Fibroblast of pulmonary artery (primary cell): ENCODE results near the gene ADAMTS3.
"Not testable (repeated sequence)": the region's sequence is repeated elsewhere in the genome, so short reads cannot be mapped to it uniquely, and the experiment has no call there.

Experiments
- DNase-seq: peaks from one replicate; pipeline ENCODE4 v3.0.0-alpha.2; 2010; ENCODE audit warnings: low read depth
- H3K4me3 ChIP-seq: replicated peaks from 2 replicates; pipeline ENCODE4 v1.5.1; 2011; ENCODE audit warnings: low read depth, mild to moderate bottlenecking, control low read depth, low read length, moderate library complexity
- TF ChIP-seq, protein P1 (sequence below): IDR thresholded peaks from 2 replicates; pipeline ENCODE4 v1.5.1; 2011; ENCODE audit warnings: mild to moderate bottlenecking, control low read depth, low read length, inconsistent platforms; ENCODE audit errors: missing control alignments

The ADAMTS3 gene

DNA sequence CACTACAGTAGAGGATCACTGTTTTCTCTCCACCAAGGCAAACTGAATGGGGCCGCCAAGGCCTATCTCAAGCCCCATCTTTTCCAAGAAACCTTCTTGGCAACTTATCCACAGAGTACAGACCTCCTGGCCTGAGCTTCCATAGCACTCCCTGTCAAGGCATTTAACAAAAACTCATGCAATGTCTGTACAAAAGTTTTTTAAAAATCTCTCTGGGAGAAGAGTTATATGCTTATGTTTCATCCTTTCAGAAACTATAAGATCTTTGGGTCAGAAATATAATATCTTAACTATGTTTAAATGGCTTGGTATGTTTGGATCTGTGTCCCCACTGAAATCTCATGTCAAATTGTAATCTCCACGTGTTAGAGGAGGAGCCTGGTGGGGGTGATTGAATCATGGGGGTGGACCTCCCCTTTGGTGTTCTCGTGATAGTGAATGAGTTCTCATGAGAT lies 13.6 kb downstream of the ADAMTS3 start:
- TF ChIP-seq, protein P1, sequence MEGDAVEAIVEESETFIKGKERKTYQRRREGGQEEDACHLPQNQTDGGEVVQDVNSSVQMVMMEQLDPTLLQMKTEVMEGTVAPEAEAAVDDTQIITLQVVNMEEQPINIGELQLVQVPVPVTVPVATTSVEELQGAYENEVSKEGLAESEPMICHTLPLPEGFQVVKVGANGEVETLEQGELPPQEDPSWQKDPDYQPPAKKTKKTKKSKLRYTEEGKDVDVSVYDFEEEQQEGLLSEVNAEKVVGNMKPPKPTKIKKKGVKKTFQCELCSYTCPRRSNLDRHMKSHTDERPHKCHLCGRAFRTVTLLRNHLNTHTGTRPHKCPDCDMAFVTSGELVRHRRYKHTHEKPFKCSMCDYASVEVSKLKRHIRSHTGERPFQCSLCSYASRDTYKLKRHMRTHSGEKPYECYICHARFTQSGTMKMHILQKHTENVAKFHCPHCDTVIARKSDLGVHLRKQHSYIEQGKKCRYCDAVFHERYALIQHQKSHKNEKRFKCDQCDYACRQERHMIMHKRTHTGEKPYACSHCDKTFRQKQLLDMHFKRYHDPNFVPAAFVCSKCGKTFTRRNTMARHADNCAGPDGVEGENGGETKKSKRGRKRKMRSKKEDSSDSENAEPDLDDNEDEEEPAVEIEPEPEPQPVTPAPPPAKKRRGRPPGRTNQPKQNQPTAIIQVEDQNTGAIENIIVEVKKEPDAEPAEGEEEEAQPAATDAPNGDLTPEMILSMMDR = no peak
- no peak overlapping the region for H3K4me3 ChIP-seq
- no peak for DNase-seq

DNA sequence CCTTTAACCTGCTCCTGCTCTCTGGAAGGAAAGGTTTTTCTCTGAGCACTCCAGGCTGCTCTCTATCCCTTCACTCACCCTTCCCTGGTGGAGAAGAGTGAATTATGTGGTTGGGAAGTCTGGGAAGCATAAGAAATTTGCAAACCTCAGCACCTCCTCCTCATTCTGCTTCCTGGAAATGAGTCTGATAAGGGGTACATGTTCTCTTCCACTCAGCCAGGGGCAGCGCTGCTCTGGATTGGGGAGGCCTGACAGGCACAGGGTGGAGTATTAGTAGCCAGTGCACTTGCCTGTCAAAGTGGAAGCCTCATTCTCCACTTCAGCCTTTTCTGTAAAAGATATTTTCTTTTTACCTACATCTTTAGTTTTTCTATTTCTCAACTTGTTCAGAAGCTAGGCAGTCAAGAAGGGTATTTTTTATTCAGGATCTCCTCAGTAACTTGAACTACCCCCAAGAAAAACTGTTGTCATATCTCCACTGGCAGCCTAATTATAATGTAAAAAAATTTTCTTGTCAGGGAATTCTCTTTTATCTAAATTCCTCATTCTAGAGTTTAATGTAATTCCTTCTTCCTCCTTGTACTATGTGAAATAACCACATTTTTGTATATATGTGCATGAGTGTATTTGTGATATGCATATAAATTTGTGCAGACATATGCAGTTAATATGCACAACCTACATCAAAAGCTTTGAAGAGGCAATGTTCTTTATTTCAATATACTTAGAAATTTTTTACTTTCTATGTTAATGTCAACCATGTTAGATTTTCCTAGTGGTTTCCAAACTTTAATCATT lies 15.3 kb downstream of the ADAMTS3 start:
- TF ChIP-seq, protein P1 = no peak
- peak; percentile 24 for DNase-seq
- no peak overlapping the region for H3K4me3 ChIP-seq

DNA sequence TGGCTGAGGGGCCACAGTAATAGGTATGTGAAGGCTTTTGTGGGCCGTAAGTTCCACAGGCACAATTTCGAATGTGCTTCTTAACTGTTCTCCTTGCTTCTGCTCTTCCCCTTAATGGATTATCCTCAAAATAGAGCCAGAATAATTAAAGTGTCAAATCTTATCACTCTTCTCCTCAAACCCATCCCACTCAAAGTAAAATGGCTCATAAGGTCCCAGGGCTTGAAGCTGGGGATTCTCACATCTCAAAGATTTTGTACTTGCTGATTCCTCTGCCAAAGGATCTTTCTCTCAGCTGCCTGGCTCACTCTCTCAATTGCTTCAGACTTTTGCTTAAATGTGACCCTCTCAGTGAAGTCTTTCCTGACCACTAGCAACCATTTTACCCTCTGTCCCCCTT lies 16.6 kb downstream of the ADAMTS3 start:
- TF ChIP-seq, protein P1 = no peak
- no peak for DNase-seq
- H3K4me3 ChIP-seq = no peak overlapping the region

DNA sequence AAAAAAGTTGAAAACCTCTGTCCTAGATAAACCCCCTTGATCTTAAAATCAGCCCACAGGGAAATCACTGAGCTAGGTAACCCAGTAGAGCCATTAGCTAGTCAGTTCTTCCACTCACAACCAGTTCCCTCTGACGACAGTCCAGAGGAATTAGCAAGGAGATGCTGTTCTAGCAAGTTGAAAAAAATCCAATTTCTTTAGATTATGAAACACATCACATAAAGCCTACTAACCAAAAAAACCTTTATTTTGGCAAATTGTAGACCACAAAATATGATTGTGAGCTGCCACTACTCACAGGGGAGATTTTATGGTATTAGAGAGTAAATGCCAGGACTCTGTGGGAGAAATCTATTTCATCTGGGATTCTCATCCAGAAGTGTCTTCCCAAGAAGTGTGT lies 22.6 kb downstream of the ADAMTS3 start:
- H3K4me3 ChIP-seq = no peak overlapping the region
- no peak for DNase-seq
- TF ChIP-seq, protein P1 = no peak

DNA sequence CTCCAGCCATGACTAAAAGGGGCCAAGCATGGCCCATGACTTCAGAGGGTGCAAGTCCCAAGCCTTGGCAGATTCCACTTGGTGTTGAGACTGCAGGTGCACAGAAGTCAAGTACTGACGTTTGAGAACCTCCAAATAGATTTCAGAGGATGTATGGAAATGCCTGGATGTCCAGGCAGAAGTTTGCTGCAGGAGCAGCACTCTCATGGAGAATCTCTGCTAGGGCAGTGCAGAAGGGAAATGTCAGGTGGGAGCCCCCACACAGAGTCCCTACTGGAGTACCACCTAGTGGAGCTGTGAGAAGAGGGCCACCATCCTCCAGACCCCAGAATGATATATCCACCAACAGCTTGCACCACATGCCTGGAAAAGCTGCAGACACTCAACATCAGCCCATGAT lies 28.3 kb downstream of the ADAMTS3 start:
- DNase-seq, H3K4me3 ChIP-seq: not testable (repeated sequence)

DNA sequence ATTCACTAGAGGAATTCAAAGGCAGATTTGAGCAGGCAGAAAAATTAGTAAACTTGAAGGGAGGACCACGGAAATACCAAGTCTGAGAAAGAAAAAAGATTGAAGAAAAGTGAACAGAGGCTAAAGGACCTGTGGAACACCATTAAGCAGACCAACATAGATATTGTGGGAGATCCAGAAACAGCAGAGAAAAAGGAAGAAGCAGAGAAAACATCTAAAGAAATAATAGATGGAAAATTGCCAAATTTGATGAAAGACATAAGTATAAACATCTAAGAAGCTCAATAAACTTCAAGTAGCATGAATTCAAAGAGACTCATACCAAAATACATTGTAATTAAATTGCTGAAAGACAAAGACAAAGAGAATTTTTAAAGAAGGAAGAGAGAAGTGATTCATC lies 31.0 kb downstream of the ADAMTS3 start:
- no peak overlapping the region for H3K4me3 ChIP-seq
- no peak for DNase-seq
- TF ChIP-seq, protein P1 = no peak

DNA sequence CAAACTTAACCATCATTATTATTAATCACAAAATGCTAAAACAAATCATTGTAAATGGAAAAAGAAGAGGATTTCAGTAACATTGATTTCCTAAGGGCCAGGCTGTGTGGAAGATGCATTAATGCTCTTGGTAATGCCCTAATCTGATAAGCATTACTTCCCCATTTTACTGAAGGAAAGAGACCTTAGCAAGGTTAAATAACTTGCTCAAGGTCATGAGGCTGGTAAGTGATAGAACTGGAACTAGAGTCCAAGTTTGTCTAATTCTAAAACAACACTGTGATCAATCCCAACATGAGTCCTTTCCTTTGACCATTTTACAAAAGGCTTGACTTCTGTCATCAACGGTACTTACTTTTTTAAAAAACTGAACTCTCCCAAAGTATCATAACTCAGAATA lies 32.6 kb downstream of the ADAMTS3 start:
- TF ChIP-seq, protein P1 = no peak
- DNase-seq = no peak
- H3K4me3 ChIP-seq = no peak overlapping the region
